PC-9 (cell line): ENCODE data around the gene TBC1D14. TPM values are rescaled to one million over a fixed set of nuclear protein-coding genes. Genes with fewer than 3 reads are reported as not detected.

ENCODE experiments used
- BruUV-seq: library from RNA; stranded (reverse); fragments of 400-500 nt; replicated peaks from 2 replicates; lab custom pipeline; 2021; lab: Mats Ljungman, UMichigan
- CTCF ChIA-PET: fragments of 300-600 bp; sonication (Branson Sonifier 250); formaldehyde crosslinking; loops from one replicate; lab custom pipeline; 2022; ENCODE audit warnings: antibody characterized with exemption; lab: Charles Lee
- POLR2A ChIA-PET: fragments of 300-600 bp; sonication (Branson Sonifier 250); formaldehyde crosslinking; loops from one replicate; lab custom pipeline; 2022; ENCODE audit warnings: antibody characterized with exemption; ENCODE audit not compliant: unreplicated experiment; lab: Charles Lee
- DNase-seq, 2 experiments: peaks; one replicate each; pipeline versions ENCODE4 v3.0.0 to v3.0.0-alpha.2; 2015 to 2022; ENCODE audit warnings: mixed read lengths in 1 of 2
- H2AFZ ChIP-seq: fragments of 200-600 bp; sonication (generic); 2 replicates; pipeline ENCODE4 v1.8.1; 2017; ENCODE audit warnings: antibody characterized with exemption
- H3F3A ChIP-seq: fragments of 200-600 bp; sonication (generic); 2 replicates; pipeline ENCODE4 v1.8.1; 2017; ENCODE audit warnings: antibody characterized with exemption, mild to moderate bottlenecking, low read depth; ENCODE audit not compliant: insufficient read depth
- H3K27ac ChIP-seq: fragments of 200-600 bp; sonication (generic); 2 replicates; pipeline ENCODE4 v1.6.1; 2016; ENCODE audit warnings: mixed run types
- H3K27me3 ChIP-seq: fragments of 200-600 bp; sonication (generic); 2 replicates; pipeline ENCODE4 v1.6.1; 2016; ENCODE audit warnings: low read depth, mixed run types; ENCODE audit not compliant: insufficient read depth
- H3K36me3 ChIP-seq: fragments of 200-600 bp; sonication (generic); 2 replicates; pipeline ENCODE4 v1.6.1; 2016; ENCODE audit warnings: low read depth, mixed run types
- H3K4me1 ChIP-seq: fragments of 200-600 bp; sonication (generic); replicated peaks from 2 replicates; pipeline ENCODE4 v1.6.1; 2016; ENCODE audit warnings: mixed run types; ENCODE audit not compliant: insufficient read depth
- H3K4me2 ChIP-seq: fragments of 200-600 bp; sonication (generic); 2 replicates; pipeline ENCODE4 v1.6.1; 2017; ENCODE audit warnings: mixed run types
- H3K4me3 ChIP-seq: fragments of 200-600 bp; sonication (generic); 2 replicates; pipeline ENCODE4 v1.6.1; 2016; ENCODE audit warnings: mixed run types
- H3K79me2 ChIP-seq: fragments of 200-600 bp; sonication (generic); 2 replicates; pipeline ENCODE4 v1.6.1; 2017; ENCODE audit warnings: low read depth, mixed run types
- H3K9me2 ChIP-seq: fragments of 200-600 bp; sonication (generic); 2 replicates; pipeline ENCODE4 v1.8.1; 2017; ENCODE audit warnings: mild to moderate bottlenecking; ENCODE audit not compliant: insufficient read depth
- H3K9me3 ChIP-seq: fragments of 200-600 bp; sonication (generic); 2 replicates; pipeline ENCODE4 v1.8.1; 2016; ENCODE audit warnings: low read depth; ENCODE audit not compliant: insufficient read depth
- H4K20me1 ChIP-seq: fragments of 200-600 bp; sonication (generic); 2 replicates; pipeline ENCODE4 v1.8.1; 2017; ENCODE audit not compliant: insufficient read depth
- EZH2 ChIP-seq: fragments of 200-600 bp; sonication (generic); IDR thresholded peaks from 2 replicates; pipeline ENCODE4 v1.8.0; 2017; ENCODE audit warnings: antibody characterized with exemption, low read depth
- intact Hi-C: fragments of 100-400 bp; cut with micrococcal nuclease; formaldehyde crosslinking; loops from one replicate; pipeline ENCODE4 v1.10.0; 2022; ENCODE audit not compliant: unreplicated experiment
- total RNA-seq: library from RNA; stranded (reverse); gene quantifications from 2 replicates; pipeline ENCODE4 v1.2.3, GENCODE V29; 2021
- TF ChIP-seq, protein P1 (sequence below): fragments of 200-600 bp; sonication (generic); conservative IDR thresholded peaks from 2 replicates; pipeline ENCODE4 v1.6.1; 2017; ENCODE audit warnings: mixed run types, antibody characterized with exemption, mild to moderate bottlenecking, moderate library complexity

Gene TBC1D14
- total RNA-seq, 1 experiment from 2014 or later = 46.2 TPM

DNA sequence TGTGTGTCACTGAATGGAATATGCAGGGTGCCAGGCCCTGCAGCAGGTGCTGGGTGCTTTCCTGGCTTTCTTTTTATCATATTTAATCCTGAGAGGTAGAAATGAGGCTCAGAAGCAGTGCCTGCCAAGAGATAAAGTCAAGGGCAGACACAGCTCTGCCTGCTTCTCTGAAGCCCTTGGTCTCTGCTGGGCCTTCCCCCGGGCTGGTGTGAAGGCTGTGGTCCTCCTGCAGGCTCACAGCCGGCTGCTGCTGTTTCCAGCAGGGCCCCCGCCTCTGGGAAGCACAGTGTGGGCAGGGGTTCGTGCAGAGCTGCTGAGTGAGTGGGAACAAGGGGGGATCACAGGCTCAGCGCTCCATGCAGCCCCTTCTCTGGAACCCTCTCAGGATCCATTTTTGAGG, 49.6 kb downstream of the TBC1D14 start:
- H3K27ac ChIP-seq = no peak overlapping the region
- no peaks in the 10 kb centered on the region for H3K9me3 ChIP-seq
- H3K4me1 ChIP-seq = peaks cover 21% of the 10 kb centered on the region
- no peaks in the 10 kb centered on the region for H3K36me3 ChIP-seq
- no peak overlapping the region for H2AFZ ChIP-seq
- no peak overlapping the region for H3K4me2 ChIP-seq
- no peak for TF ChIP-seq EZH2
- TF ChIP-seq, protein P1, sequence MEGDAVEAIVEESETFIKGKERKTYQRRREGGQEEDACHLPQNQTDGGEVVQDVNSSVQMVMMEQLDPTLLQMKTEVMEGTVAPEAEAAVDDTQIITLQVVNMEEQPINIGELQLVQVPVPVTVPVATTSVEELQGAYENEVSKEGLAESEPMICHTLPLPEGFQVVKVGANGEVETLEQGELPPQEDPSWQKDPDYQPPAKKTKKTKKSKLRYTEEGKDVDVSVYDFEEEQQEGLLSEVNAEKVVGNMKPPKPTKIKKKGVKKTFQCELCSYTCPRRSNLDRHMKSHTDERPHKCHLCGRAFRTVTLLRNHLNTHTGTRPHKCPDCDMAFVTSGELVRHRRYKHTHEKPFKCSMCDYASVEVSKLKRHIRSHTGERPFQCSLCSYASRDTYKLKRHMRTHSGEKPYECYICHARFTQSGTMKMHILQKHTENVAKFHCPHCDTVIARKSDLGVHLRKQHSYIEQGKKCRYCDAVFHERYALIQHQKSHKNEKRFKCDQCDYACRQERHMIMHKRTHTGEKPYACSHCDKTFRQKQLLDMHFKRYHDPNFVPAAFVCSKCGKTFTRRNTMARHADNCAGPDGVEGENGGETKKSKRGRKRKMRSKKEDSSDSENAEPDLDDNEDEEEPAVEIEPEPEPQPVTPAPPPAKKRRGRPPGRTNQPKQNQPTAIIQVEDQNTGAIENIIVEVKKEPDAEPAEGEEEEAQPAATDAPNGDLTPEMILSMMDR = no peak
- no TSS peak for BruUV-seq
- H3K79me2 ChIP-seq = peaks cover 16% of the 10 kb centered on the region
- intact Hi-C loops = no loop called here
- ChIA-PET CTCF (no interaction called here), POLR2A (no interaction called here)
- no peaks in the 10 kb centered on the region for H3K9me2 ChIP-seq
- H3F3A ChIP-seq = peaks cover 16% of the 10 kb centered on the region
- no peaks in the 10 kb centered on the region for H3K27me3 ChIP-seq
- peaks cover 4% of the 10 kb centered on the region for H4K20me1 ChIP-seq
- no peak for DNase-seq
- H3K4me3 ChIP-seq = no peak overlapping the region

DNA sequence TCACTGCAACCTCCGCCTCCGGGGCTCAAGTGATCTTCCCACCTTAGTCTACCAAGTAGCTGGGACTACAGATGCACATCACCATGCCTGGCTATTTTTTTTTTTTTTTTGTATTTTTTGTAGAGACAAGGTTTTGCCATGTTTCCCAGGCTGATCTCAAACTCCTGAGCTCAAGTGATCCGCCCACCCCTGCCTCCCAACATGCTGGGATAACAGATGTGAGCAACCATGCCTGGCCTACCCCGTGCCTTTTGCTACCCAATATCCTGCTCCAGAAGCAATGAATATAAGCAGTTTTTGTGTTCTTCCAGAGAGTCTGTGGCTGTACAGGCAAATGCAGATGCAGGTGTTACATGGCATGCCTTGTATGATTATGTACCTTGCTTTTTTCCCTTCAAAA, 50.5 kb downstream of the TBC1D14 start:
- Histone ChIP-seq H3F3A (peaks cover 8% of the 10 kb centered on the region), H3K4me1 (peaks cover 12% of the 10 kb centered on the region), H3K9me2 (no peaks in the 10 kb centered on the region), H4K20me1 (peaks cover 4% of the 10 kb centered on the region), H3K27me3 (no peaks in the 10 kb centered on the region), H2AFZ (no peak overlapping the region), H3K36me3 (no peaks in the 10 kb centered on the region), H3K4me2 (no peak overlapping the region), H3K9me3 (no peaks in the 10 kb centered on the region), H3K4me3 (no peak overlapping the region), H3K27ac (no peak overlapping the region), H3K79me2 (peaks cover 15% of the 10 kb centered on the region)
- DNase-seq = no peak
- TF ChIP-seq, protein P1 = no peak
- no peak for TF ChIP-seq EZH2
- intact Hi-C loops = no loop called here
- BruUV-seq = no TSS peak
- ChIA-PET POLR2A (no interaction called here), CTCF (no interaction called here)

DNA sequence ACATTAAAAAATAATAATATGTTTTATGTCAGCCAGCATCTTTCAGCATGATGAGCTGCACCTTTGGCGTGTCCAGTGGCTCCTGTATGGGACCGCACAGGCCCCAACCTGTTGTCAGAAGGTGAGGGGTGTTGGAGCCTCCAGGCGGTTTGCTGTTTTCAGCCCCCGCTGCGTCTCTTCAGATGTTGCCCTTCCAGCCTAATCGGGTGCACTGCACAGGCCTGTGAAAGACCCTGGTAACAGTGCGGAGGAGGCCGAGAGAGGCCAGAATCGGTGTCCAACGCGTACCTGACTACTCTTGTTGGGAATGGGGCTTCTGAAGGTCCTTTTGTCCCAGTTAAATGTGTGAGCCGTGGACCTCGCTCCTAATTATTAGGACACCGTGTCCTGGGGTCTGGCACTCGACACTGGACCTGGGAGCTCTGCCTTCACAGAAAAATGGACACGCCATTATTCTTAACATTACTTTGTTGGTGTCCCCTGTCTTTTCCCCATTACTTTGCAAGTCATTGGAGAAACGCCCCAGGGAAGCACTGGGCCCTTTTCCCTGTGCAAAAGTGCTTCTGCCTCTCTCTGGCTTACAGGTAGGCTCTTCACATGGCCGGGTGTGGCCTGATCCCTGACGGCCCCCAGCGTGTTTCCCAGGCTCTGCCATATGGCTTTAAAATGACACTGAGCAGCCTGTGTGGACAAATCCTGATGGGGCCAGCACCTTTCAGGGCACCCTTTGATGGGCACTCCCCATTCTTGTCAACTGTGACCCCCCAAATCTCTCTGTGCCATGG, 51.2 kb downstream of the TBC1D14 start:
- no peaks in the 10 kb centered on the region for H3K9me2 ChIP-seq
- H3F3A ChIP-seq = peaks cover 3% of the 10 kb centered on the region; the same call in 1 of the 2 replicates
- H3K4me2 ChIP-seq = no peak overlapping the region
- peaks cover 4% of the 10 kb centered on the region; the same call in 1 of the 2 replicates for H4K20me1 ChIP-seq
- no peaks in the 10 kb centered on the region for H3K36me3 ChIP-seq
- no peak for DNase-seq
- no peak overlapping the region for H3K4me3 ChIP-seq
- intact Hi-C loops = no loop called here
- no peaks in the 10 kb centered on the region for H3K27me3 ChIP-seq
- no peaks in the 10 kb centered on the region for H3K9me3 ChIP-seq
- CTCF ChIA-PET = interaction anchor here (0.7 kb wide), 1 partner anchor 14 kb away, joined by 4 read pairs; no protein-coding TSS in a partner anchor
- H3K27ac ChIP-seq = no peak overlapping the region
- H3K4me1 ChIP-seq = peaks cover 6% of the 10 kb centered on the region
- TF ChIP-seq, protein P1 = no peak
- no peak for TF ChIP-seq EZH2
- no TSS peak for BruUV-seq
- no peak overlapping the region for H2AFZ ChIP-seq
- POLR2A ChIA-PET = no interaction called here
- peaks cover 15% of the 10 kb centered on the region for H3K79me2 ChIP-seq
